Measurements from ENCODE around the gene ELSPBP1.

Gene ELSPBP1

DNA sequence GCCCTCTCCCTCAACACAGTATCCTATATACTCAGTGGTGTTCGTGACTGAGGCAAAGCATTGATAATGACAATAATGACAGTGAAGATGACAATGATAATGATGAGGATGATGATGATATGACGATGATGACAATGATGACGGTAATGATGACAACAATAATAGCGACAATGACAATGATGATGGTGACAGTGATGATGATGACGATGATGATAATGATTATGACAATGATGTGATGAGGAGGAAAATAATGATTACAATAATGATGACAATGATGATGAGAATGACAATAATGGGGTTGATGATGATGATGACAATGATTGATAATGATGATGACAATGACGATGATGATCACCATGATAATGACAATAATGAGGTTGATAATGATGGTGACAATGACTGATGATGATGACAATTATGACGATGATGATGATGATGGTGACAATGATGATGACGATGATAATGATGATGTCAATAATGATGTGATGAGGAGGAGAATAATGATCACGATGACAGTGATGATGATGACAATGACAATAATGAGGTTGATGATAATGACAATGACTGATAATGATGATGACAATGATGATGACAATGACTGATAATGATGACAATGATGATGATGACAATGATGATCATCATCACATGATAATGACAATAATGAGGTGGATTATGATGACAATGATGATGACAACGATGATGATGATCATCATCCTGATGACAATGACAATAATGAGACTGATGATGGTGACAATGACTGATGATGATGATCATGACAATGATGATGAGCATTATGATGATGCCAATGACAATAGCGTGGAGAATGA lies 16.7 kb downstream of the ELSPBP1 start:
- H3K36me3 Mint-ChIP-seq (ENCODE audit: low read depth): no peaks in the 10 kb centered on the region
- H3K4me1 Mint-ChIP-seq: no peaks in the 10 kb centered on the region
- TF ChIP-seq, protein P1, sequence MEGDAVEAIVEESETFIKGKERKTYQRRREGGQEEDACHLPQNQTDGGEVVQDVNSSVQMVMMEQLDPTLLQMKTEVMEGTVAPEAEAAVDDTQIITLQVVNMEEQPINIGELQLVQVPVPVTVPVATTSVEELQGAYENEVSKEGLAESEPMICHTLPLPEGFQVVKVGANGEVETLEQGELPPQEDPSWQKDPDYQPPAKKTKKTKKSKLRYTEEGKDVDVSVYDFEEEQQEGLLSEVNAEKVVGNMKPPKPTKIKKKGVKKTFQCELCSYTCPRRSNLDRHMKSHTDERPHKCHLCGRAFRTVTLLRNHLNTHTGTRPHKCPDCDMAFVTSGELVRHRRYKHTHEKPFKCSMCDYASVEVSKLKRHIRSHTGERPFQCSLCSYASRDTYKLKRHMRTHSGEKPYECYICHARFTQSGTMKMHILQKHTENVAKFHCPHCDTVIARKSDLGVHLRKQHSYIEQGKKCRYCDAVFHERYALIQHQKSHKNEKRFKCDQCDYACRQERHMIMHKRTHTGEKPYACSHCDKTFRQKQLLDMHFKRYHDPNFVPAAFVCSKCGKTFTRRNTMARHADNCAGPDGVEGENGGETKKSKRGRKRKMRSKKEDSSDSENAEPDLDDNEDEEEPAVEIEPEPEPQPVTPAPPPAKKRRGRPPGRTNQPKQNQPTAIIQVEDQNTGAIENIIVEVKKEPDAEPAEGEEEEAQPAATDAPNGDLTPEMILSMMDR (IDR thresholded peaks at IDR 0.05): no peak
- H3K9me3 Mint-ChIP-seq: peaks cover 15% of the 10 kb centered on the region
- no peak for DNase-seq
- peaks cover 22% of the 10 kb centered on the region for H3K27me3 Mint-ChIP-seq (ENCODE audit: low read depth, poor library complexity)
- no peak overlapping the region for H3K4me3 Mint-ChIP-seq
- H3K27ac Mint-ChIP-seq: no peak overlapping the region

DNA sequence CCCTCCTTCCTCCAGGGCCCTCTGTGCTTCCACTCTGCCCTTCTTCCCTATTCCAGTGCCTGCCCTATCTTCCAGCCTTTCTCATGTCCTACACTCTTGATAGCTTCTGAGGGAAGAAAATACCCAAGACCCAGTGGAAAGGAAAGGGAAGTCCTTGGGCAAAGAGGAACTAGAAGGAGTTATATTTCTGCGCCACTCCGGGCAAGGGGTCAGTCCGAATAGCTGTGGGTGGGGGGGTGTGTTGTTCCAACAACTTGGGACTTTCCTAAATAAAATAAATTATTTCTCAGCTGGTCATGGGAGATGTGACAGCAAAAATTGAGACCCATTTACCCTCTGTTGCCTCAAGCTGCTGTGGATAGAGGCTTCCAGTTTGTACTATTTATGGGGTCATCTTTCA lies 26.3 kb downstream of the ELSPBP1 start:
- H3K27me3 Mint-ChIP-seq (ENCODE audit: low read depth, poor library complexity): peaks cover 75% of the 10 kb centered on the region

DNA sequence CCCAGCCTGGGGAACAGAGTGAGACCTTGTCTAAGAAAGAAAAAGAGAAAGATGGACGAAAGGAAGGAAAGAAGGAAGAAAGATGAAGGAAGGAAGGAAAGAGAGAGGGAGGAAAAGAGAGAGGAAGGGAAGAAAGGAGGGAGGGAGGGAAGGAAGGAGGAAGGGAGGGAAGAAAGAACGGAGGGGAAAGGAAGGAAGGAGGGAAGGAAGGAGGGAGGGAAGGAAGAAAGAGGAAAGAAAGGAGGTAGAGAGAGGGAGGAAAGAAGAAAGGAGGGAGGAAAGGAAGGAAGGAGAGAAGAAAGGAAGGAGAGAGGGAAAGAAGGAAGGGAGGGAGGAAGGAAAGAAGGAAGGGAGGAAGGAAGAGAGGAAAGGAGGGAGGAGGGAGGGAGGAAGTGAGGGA lies 28.6 kb downstream of the ELSPBP1 start:
- no peaks in the 10 kb centered on the region for H3K36me3 Mint-ChIP-seq (ENCODE audit: low read depth)
- H3K27ac Mint-ChIP-seq: no peak overlapping the region
- no peaks in the 10 kb centered on the region for H3K9me3 Mint-ChIP-seq
- TF ChIP-seq, protein P1 (IDR thresholded peaks at IDR 0.05): no peak
- DNase-seq: no peak
- H3K4me1 Mint-ChIP-seq: no peaks in the 10 kb centered on the region
- H3K27me3 Mint-ChIP-seq (ENCODE audit: low read depth, poor library complexity): peaks cover 76% of the 10 kb centered on the region
- no peak overlapping the region for H3K4me3 Mint-ChIP-seq

More for the DNA sequence above, 26.3 kb downstream of the ELSPBP1 start:
- no peaks in the 10 kb centered on the region for H3K9me3 Mint-ChIP-seq
- H3K4me3 Mint-ChIP-seq: no peak overlapping the region
- H3K36me3 Mint-ChIP-seq (ENCODE audit: low read depth): no peaks in the 10 kb centered on the region
- no peak for DNase-seq
- no peak overlapping the region for H3K27ac Mint-ChIP-seq
- H3K4me1 Mint-ChIP-seq: no peaks in the 10 kb centered on the region
- TF ChIP-seq, protein P1 (IDR thresholded peaks at IDR 0.05): no peak

DNA sequence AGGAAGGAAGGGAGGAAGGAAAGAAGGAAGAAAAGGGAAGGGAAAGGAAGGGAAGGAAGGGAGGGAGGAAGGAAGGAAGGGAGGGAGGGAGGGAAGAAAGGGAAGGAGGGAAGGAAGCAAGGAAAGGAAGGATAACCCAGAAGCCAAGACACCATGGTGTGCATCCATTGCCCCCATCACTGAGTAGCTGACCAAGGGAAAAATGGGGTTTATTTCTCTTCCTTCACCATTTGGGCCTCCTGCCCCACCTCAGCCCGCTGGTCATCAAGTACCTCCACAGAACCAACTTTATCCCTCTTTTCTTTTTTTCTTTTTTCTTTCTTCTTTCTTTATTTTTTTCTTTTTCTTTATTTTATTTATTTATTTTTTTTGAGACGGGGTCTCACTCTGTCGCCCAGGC lies 29.1 kb downstream of the ELSPBP1 start:
- Mint-ChIP-seq H3K36me3 (ENCODE audit: low read depth) (no peaks in the 10 kb centered on the region), H3K4me3 (no peak overlapping the region), H3K27me3 (ENCODE audit: low read depth, poor library complexity) (peaks cover 78% of the 10 kb centered on the region), H3K27ac (no peak overlapping the region), H3K9me3 (no peaks in the 10 kb centered on the region), H3K4me1 (no peaks in the 10 kb centered on the region)
- no peak for DNase-seq
- TF ChIP-seq, protein P1 (IDR thresholded peaks at IDR 0.05): no peak

DNA sequence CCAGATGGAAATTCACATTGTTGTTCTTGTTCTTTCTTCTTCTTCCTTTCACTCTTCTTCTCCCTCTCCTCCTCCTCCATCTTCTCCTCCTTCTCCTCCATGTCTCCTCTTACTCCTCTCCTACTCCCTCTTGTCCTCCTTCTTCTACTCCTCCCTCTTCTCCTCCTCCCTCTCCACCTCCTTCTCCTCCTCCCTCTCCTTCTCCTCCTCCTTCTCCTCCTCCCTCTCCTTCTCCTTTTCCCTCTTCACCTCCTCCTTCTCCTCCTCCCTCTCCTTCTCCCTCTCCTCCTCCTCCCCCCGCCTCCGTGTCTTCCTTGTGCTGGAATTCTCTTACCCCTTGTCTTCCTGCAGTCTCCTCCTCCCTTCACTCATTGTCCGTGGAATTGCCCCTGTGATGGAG lies 31.0 kb downstream of the ELSPBP1 start:
- Mint-ChIP-seq H3K27me3 (ENCODE audit: low read depth, poor library complexity) (peaks cover 78% of the 10 kb centered on the region), H3K27ac (no peak overlapping the region), H3K4me1 (no peaks in the 10 kb centered on the region), H3K4me3 (no peak overlapping the region), H3K9me3 (no peaks in the 10 kb centered on the region), H3K36me3 (ENCODE audit: low read depth) (no peaks in the 10 kb centered on the region)
- no peak for DNase-seq
- TF ChIP-seq, protein P1 (IDR thresholded peaks at IDR 0.05): no peak

DNA sequence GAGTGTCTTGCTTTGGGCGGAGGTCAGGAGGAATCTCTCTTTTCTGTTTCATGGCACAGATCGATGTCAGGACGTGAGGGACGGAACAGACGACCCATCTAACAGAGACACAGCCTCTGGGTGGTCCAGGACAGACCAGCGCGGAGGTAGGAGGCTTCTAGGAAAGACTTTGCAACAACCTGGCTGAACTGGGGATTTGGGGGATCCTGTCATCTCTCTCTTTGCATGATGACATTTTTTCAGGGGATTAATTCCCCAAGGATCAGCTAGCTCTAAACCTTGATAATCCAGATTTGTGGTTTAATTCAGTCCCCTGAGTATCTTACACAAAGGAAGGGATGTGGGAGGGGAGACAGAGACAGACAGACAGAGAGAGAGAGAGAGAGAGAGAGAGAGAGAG lies 35.0 kb downstream of the ELSPBP1 start:
- H3K4me3 Mint-ChIP-seq: no peak overlapping the region
- TF ChIP-seq, protein P1 (IDR thresholded peaks at IDR 0.05): no peak
- no peaks in the 10 kb centered on the region for H3K9me3 Mint-ChIP-seq
- peaks cover 50% of the 10 kb centered on the region for H3K27me3 Mint-ChIP-seq (ENCODE audit: low read depth, poor library complexity)
- no peak for DNase-seq
- H3K4me1 Mint-ChIP-seq: no peaks in the 10 kb centered on the region
- no peaks in the 10 kb centered on the region for H3K36me3 Mint-ChIP-seq (ENCODE audit: low read depth)
- no peak overlapping the region for H3K27ac Mint-ChIP-seq
